HG03439 (cell line): ENCODE results near the gene CAMK2B.

Experiments
- ATAC-seq: cut with Tn5 transposase; IDR thresholded peaks from one replicate; pipeline ENCODE4 v1.9.1; 2021; ENCODE audit warnings: mild to moderate bottlenecking, moderate library complexity; ENCODE audit not compliant: unreplicated experiment

CAMK2B gene

GRCh38 chr7:44232901-44233715 is 92.3 kb downstream of the CAMK2B start:
- ATAC-seq: no peak

DNA sequence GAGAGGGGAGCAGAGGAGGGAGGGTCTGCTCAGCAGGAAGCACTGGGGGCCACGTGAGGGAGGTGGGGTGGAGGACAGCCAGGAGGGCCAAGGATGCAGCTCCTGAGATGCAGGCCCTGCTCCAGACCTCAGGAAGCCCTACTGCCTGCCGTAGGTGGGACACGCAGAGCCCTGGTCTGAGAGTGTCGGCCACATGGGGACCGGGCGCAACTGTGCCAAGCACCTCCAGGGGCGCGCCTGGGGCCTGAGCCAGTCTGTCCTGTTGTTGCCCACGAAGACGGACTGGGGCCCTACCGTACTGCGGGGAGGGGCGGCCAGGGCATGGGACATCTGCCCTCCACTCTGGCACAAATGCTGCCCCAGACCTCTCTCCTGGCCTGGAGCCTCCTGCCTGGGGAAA is 93.0 kb downstream of the CAMK2B start:
- ATAC-seq: no peak

- no peak for ATAC-seq
Measured at GRCh38 chr7:44231088-44231487, 94.3 kb downstream of the CAMK2B start.

DNA sequence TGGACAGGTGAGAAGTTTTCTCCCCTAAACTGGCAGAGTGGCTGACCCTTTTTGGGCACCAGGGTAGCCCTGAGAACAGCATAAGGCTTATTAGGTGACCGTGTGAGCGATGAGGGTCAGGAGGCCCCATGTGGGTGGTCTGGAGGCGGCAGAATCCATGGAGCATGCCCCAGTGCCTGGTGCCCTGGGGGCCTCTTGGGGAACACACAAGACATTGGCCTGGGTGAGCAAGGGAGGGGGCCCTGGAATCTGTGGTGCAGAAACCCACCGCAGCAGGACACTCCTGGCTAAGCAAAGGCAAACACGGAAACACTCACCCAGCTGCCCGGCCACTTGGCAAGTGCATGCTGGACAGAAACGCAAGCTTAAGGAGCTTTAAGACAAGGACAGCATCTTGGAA is 95.1 kb downstream of the CAMK2B start:
- no peak for ATAC-seq

DNA sequence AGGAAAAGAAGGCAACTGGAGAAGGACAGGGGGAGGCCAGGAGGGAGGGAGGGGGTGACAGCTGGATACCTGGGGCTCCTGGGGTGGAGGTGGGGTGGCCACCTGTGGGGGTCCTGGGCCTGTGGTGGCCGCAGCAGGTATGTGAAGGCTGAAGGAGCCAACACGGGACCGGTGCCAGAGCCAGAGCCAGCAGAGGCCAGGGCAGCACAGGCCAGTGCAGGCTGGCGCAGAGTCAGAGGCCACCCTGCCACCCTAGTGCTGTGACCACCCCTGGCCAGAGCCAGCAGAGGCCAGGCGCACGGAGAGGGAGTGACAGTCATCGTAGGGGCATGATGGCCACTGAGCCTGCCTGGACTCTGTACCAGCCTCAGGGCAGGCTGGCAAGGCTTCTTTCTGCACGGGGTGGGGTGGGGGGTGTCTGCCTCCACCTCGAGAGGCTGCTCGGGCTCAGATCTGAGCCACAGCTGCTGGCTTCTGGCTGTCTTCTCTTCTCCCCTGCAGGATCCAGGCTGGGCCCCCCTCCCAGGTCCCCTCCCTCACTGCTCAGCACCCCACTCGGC is 95.8 kb downstream of the CAMK2B start:
- ATAC-seq: no peak

DNA sequence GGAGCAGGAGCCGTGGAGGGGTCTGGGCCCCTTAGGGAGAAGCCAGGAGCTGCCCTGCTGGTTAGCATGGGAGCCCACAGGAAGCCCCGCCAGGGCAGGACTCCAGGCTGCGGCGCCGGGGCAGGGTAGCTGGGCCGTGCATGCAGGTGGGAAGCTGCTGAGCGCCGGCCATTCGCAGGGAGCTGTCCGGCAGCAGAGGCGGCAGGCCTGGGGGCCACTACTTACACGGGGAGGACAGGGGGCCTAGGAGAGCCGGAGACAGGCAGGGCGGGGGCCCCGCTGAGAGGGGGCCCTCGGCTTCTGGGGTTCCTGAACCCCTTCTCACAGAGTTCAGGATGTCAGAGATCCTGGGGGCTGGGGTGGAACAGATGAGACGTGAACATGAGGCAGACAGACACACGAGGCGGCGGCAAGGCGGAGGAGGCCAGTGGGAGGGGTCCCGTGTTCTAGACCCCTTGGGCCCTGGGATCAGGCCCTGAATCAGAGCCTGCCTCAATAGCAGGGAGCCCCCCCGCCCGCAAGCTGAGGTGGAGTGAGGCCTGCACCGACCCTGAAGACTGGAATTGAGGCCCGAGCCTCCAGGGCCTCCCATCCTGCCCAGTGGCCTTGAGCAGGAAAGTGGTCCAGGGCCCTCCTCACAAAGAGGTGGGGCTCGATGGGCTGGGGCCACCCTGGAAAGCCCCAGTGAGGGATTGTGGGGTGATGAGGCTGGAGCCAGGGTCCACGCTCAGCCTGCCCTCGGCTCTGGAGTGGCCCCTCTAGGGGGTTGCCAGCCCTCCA is 96.6 kb downstream of the CAMK2B start:
- no peak for ATAC-seq

GRCh38 chr7:44227911-44228310 is 97.5 kb downstream of the CAMK2B start:
- no peak for ATAC-seq

GRCh38 chr7:44226396-44226753 is 99.0 kb downstream of the CAMK2B start:
- no peak for ATAC-seq

DNA sequence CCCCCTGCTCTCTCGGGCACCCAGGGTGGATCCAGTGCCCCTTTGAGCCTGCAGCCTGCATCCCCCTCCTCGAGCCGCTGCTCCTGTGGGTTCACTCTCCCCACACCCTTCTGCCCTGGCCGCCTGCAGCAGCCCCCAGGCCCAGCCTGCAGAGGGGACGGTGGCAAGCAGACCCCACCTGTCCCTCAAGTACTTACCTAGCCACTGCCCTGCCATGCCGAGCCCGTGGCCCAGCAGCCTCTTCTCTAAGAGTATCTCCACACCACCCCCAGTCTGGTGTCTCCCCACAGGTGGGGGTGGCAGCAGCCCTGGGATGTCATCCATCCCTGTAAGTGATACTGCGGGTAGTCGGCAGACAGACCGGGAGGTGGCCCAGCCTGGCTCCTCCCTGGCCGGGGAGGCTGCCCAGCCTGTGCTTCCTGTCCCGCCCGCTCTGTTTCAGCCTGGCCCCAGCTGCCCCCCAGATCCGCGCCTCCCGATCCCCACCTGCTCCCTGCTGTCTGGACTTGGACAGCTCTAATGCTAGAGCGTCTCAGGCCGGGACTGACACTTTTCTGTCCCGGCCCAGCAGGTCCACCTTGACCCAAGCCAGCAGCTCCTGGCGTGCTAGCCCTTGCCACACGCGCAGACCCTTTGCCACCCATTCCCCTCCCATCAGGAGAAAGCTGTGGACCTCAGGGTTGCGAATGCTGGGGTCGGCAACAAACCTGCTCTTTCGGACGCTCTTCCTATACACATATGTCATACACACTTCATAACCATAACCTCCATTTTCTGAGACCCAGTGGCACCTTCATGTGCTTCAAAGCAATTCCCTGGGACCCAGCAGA is 99.6 kb downstream of the CAMK2B start:
- ATAC-seq: no peak

- ATAC-seq: no peak
Measured at GRCh38 chr7:44224974-44225565, 100.3 kb downstream of the CAMK2B start.

DNA sequence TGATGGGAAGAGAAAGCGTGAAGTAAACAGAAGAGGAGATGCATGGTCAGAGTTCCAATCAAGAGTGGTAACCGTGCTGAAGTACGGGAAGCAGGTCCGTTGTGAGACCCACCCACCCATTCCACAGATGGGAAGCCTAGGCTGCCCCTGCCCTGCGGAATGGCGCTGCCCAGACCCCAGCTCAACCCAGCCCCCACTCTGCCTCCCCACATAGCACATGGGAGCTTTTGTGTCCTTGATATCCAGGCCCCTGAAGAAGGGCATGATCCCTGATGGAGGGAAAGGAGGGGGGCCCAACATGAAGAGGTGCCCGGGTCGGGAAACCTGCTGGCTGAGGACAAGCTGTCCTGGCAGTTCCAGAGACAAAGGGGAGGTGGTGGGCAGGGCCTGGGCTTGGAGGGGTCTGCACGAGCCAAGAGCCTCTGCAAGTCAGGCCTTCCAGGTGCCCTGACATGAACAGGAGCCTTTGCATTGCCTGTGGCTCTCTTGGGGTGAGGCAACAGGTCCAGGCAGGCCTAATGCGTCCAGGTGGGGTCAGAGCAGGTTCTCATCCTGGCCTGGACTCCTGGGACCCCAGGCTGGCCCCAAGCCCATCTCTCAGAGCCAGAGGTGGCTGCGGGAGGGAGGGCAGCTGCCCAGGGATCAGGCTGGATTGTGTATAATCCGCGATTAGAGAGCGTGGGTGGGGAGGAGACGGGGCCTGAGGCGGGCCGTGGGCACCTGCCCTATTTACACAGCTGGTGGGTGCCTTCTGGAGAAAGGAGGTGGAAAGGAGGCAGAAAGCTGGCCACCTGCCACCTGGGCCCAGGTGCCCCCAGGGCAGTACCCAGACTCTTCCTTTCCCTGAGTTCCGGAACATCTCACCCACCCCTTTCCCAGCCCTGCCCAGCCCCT is 101.1 kb downstream of the CAMK2B start:
- ATAC-seq: no peak

DNA sequence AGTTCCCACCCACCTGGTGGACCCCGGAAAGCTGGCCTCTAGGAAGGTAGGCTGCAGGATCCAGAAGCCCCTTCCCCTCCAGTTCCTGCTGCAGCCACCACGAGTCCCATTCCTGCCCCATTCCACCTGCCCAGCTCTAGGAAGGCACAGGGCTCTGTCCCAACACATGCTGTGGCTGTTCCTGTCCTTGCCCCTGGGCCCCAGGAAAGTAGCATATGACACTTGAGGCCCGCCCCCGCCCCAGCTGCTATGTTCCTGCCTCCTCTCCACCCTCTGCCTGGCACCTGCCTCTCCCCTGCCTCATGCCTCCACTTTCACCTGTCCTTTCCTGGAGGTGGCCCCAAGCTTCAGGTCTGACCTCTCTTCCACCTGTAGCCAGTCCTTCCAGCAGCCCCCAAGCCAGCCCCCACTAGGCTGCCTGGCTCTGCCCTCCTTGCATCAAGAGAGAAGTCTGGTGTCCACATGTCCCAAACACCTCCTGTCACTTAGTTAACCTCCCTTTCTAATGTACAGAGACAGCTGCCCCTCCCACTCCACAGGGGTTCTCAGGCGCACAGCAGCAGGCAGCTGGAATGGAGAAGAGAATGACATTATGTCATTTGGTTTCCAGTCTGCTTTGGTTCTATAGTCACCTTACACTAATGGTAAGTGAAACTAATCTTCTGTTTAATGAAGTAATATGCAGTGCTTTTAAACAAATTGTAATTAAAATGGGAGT is 101.9 kb downstream of the CAMK2B start:
- ATAC-seq: no peak

- ATAC-seq: no peak
Measured at GRCh38 chr7:44222776-44223261, 102.6 kb downstream of the CAMK2B start.

DNA sequence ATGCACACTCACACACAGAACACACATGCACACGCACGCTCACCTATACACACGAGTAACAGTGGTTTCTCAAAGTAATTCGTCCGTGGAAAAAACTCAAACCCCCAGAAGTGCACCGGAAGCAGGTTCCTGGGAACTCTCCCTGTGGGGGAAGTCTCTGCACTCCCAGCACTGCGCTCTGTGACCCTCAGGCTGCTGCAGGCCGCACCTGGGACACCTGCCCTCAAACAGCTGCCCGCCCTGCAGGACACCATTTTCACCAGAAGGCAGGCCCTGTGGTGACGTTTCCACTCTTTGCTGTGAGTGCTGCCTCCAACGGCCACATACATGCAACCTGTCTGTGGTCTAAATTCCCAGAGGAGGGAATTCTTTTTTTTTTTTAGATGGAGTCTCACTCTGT is 103.3 kb downstream of the CAMK2B start:
- ATAC-seq: no peak

GRCh38 chr7:44221231-44221791 is 104.1 kb downstream of the CAMK2B start:
- no peak for ATAC-seq

- no peak for ATAC-seq
Measured at GRCh38 chr7:44220358-44221112, 104.9 kb downstream of the CAMK2B start.

DNA sequence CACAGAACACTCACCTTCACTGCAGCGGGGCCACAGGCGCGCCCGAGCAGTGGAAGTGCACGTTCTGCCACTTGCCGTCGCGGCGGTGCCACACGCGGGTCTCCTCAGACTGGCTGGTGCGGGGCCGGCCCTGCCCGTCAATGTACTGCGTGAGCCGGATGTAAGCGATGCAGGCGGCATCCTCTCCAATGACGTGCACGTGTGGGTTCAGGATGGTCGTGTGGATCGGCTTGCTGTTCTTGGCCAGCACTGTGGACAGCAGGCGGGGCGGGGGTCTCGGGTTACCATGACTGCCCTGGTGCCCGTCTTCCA is 105.4 kb downstream of the CAMK2B start:
- no peak for ATAC-seq
